HepG2 (cell line): Measurements from ENCODE around the gene SMYD1. TPM values are rescaled to one million over a fixed set of nuclear protein-coding genes. Genes with fewer than 3 reads are reported as not detected.

ENCODE experiments used
- ATAC-seq: fragments of 200-7000 bp; cut with Tn5 transposase; 3 replicates; pipeline ENCODE4 v1.9.1; 2020; ENCODE audit warnings: mild to moderate bottlenecking, moderate library complexity
- BruUV-seq: library from RNA; stranded (reverse); fragments of 400-500 nt; replicated peaks from 2 replicates; lab custom pipeline; 2021; lab: Mats Ljungman, UMichigan
- CTCF ChIA-PET: fragments of 300-600 bp; formaldehyde crosslinking; extraction: SDS; loops from one replicate; lab custom pipeline; 2021; ENCODE audit warnings: low total read pairs, inconsistent platforms, low intra/inter-chr PET ratio; lab: Yijun Ruan, JAX
- POLR2A ChIA-PET: fragments of 350-600 bp; sonication (Branson Sonifier 250); formaldehyde crosslinking; loops from one replicate; lab custom pipeline; 2020; ENCODE audit warnings: antibody characterized with exemption, inconsistent platforms; lab: Yijun Ruan, JAX
- DNase-seq: peaks from one replicate; pipeline ENCODE4 v3.0.0-alpha.2; 2015; ENCODE audit warnings: low spot score
- FAIRE-seq: peaks from 3 replicates; lab custom pipeline; 2011; peaks lifted over from hg19 to GRCh38; lab: Jason Lieb, UNC
- H2AFZ ChIP-seq: one replicate; pipeline ENCODE4 v1.6.1; 2011; ENCODE audit warnings: low read length, inconsistent platforms
- H3K27ac ChIP-seq: fragments of 300-600 bp; 3 replicates; pipeline ENCODE4 v1.8.0; 2011; ENCODE audit warnings: mixed run types, mild to moderate bottlenecking, mixed read lengths, low read length, inconsistent platforms; ENCODE audit not compliant: insufficient read depth; ENCODE audit errors: extremely low read length
- H3K27me3 ChIP-seq, 2 experiments: fragments of 200-600 bp in 1 of 2; 2 replicates in 1 of 2; 3 replicates in 1 of 2; pipeline versions ENCODE4 v1.6.0 to v1.8.0; 2011; ENCODE audit warnings: low read length in 2 of 2, mild to moderate bottlenecking in 2 of 2, moderate library complexity in 2 of 2, inconsistent platforms in 1 of 2; ENCODE audit not compliant: insufficient read depth in 2 of 2, control insufficient read depth in 1 of 2
- H3K36me3 ChIP-seq, 2 experiments: fragments of 200-600 bp in 1 of 2; replicated peaks in 1 of 2; 2 replicates in 1 of 2; 3 replicates in 1 of 2; pipeline versions ENCODE4 v1.5.1 to v1.8.0; 2011; ENCODE audit warnings: low read length in 2 of 2, inconsistent platforms in 1 of 2; ENCODE audit not compliant: insufficient read depth in 2 of 2, control insufficient read depth in 1 of 2
- H3K4me1 ChIP-seq: 2 replicates; pipeline ENCODE4 v1.5.1; 2012; ENCODE audit warnings: low read length, inconsistent platforms; ENCODE audit not compliant: insufficient read depth
- H3K4me2 ChIP-seq: 2 replicates; pipeline ENCODE4 v1.6.0; 2011; ENCODE audit warnings: low read depth, low read length, inconsistent platforms
- H3K4me3 ChIP-seq, 3 experiments: fragments of 200-600 bp in 1 of 3; sonication (generic), shearing (Covaris generic) in 1 of 3; replicated peaks in 1 of 3; 2 replicates each; pipeline ENCODE4 v1.5.1; 2011 to 2016; ENCODE audit warnings: low read length in 3 of 3, inconsistent platforms in 2 of 3, low read depth in 2 of 3, mild to moderate bottlenecking in 2 of 3, control low read depth in 1 of 3, mixed read lengths in 1 of 3; ENCODE audit not compliant: insufficient read depth in 1 of 3
- H3K79me2 ChIP-seq: one replicate; pipeline ENCODE4 v1.6.1; 2011; ENCODE audit warnings: low read length, inconsistent platforms; ENCODE audit not compliant: insufficient read depth
- H3K9ac ChIP-seq: 2 replicates; pipeline ENCODE4 v1.6.0; 2011; ENCODE audit warnings: mild to moderate bottlenecking, low read depth, low read length, inconsistent platforms; ENCODE audit not compliant: insufficient read depth
- H3K9me3 ChIP-seq: 2 replicates; pipeline ENCODE4 v1.5.1; 2012; ENCODE audit warnings: mild to moderate bottlenecking, low read length
- H4K20me1 ChIP-seq: 2 replicates; pipeline ENCODE4 v1.6.0; 2011; ENCODE audit warnings: inconsistent platforms, mild to moderate bottlenecking, low read length, moderate library complexity; ENCODE audit not compliant: insufficient read depth
- ARNT2 ChIP-seq: sonication (generic); formaldehyde crosslinking; IDR thresholded peaks from 2 replicates; pipeline ENCODE4 v1.8.0; 2022; ENCODE audit warnings: mild to moderate bottlenecking, low read depth, missing genetic modification reagents, moderate library complexity
- CCDC6 ChIP-seq: sonication (generic); formaldehyde crosslinking; IDR thresholded peaks from 2 replicates; pipeline ENCODE4 v1.8.1; 2022; ENCODE audit warnings: mild to moderate bottlenecking, missing genetic modification reagents, moderate library complexity
- CEBPG ChIP-seq: IDR thresholded peaks from 2 replicates; pipeline ENCODE4 v1.6.1; 2016
- KDM5B ChIP-seq: sonication (generic); formaldehyde crosslinking; IDR thresholded peaks from 2 replicates; pipeline ENCODE4 v1.4.0; 2020; ENCODE audit warnings: missing genetic modification reagents, mild to moderate bottlenecking, borderline replicate concordance
- NPAS2 ChIP-seq: sonication (generic); formaldehyde crosslinking; IDR thresholded peaks from 2 replicates; pipeline ENCODE4 v1.8.0; 2022; ENCODE audit warnings: mild to moderate bottlenecking, missing genetic modification reagents, borderline replicate concordance
- SALL1 ChIP-seq: sonication (generic); formaldehyde crosslinking; IDR thresholded peaks from 2 replicates; pipeline ENCODE4 v1.8.0; 2022; ENCODE audit warnings: mild to moderate bottlenecking, missing genetic modification reagents
- SOX6 ChIP-seq, 2 experiments: fragments of 450-650 bp in 1 of 2; sonication (generic) in 1 of 2; formaldehyde crosslinking in 1 of 2; IDR thresholded peaks; 2 replicates each; pipeline versions ENCODE4 v1.4.0 to v1.6.1; 2017 to 2020; ENCODE audit warnings: antibody characterized with exemption in 1 of 2, mild to moderate bottlenecking in 1 of 2, missing genetic modification reagents in 1 of 2
- SPEN ChIP-seq: sonication (generic); formaldehyde crosslinking; IDR thresholded peaks from 2 replicates; pipeline ENCODE4 v1.5.1; 2020; ENCODE audit warnings: low read depth, mild to moderate bottlenecking, missing genetic modification reagents
- STAT5B ChIP-seq: sonication (generic); formaldehyde crosslinking; IDR thresholded peaks from 2 replicates; pipeline ENCODE4 v1.4.0; 2020; ENCODE audit warnings: missing genetic modification reagents
- STAT6 ChIP-seq: sonication (generic); formaldehyde crosslinking; IDR thresholded peaks from 2 replicates; pipeline ENCODE4 v1.4.0; 2020; ENCODE audit warnings: missing genetic modification reagents, mild to moderate bottlenecking, borderline replicate concordance
- TAF1 ChIP-seq: sonication (generic); formaldehyde crosslinking; IDR thresholded peaks from 2 replicates; pipeline ENCODE4 v1.4.0; 2020; ENCODE audit warnings: missing genetic modification reagents
- ZBTB39 ChIP-seq: sonication (generic); formaldehyde crosslinking; IDR thresholded peaks from 2 replicates; pipeline ENCODE4 v1.5.0; 2020; ENCODE audit warnings: missing genetic modification reagents
- ZMYM2 ChIP-seq: sonication (generic); formaldehyde crosslinking; IDR thresholded peaks from 2 replicates; pipeline ENCODE4 v1.8.0; 2022; ENCODE audit warnings: mild to moderate bottlenecking, missing genetic modification reagents
- ZNF136 ChIP-seq: sonication (generic); formaldehyde crosslinking; IDR thresholded peaks from 2 replicates; pipeline ENCODE4 v1.8.1; 2022; ENCODE audit warnings: low read depth, mild to moderate bottlenecking, moderate library complexity, missing genetic modification reagents
- ZNF274 ChIP-seq: sonication (generic); formaldehyde crosslinking; IDR thresholded peaks from 2 replicates; pipeline ENCODE4 v1.5.1; 2020; ENCODE audit warnings: mild to moderate bottlenecking, missing genetic modification reagents
- ZNF317 ChIP-seq: sonication (generic); formaldehyde crosslinking; IDR thresholded peaks from 2 replicates; pipeline ENCODE4 v1.5.0; 2020; ENCODE audit warnings: mild to moderate bottlenecking, missing genetic modification reagents
- ZNF354B ChIP-seq: sonication (generic); formaldehyde crosslinking; IDR thresholded peaks from 2 replicates; pipeline ENCODE4 v1.8.0; 2022; ENCODE audit warnings: mild to moderate bottlenecking, missing genetic modification reagents
- in situ Hi-C: cut with HindIII; loops from 2 replicates; pipeline ENCODE4 v1.10.0; 2017; ENCODE audit warnings: low pct_unique_long_range_greater_than_20kb; ENCODE audit not compliant: extremely low pct_ligation_motif_present
- intact Hi-C: fragments of 100-400 bp; cut with micrococcal nuclease; formaldehyde crosslinking; loops from one replicate; pipeline ENCODE4 v1.10.0; 2022; ENCODE audit not compliant: unreplicated experiment
- polyA plus RNA-seq, 8 experiments: library from polyadenylated mRNA; depleted of rRNA in 3 of 8; stranded (reverse) in 7 of 8; unstranded in 1 of 8; fragments of >200 nt; fragmentation: Illumina TruSeq in 4 of 8; extraction: Trizol in 4 of 8; gene quantifications; 2 replicates each; pipeline versions ENCODE4 v1.2.1 to v1.2.3, GENCODE V29; 2011 to 2016; ENCODE audit warnings: low read depth in 4 of 8, missing spikeins in 1 of 8, mixed read lengths in 1 of 8; ENCODE audit not compliant: insufficient read depth in 1 of 8
- total RNA-seq, 5 experiments: library from RNA; depleted of rRNA; stranded (reverse); fragments of >200 nt; fragmentation: Illumina TruSeq; extraction: Trizol; gene quantifications; 2 replicates each; pipeline ENCODE4 v1.2.3, GENCODE V29; 2016; ENCODE audit warnings: low read depth in 1 of 5

The SMYD1 gene
- total and polyA plus RNA-seq, 2 of the 13 experiments (the other 11 are each of a cell fraction or from before 2014, with no cell fraction given) = not detected

GRCh38 chr2:88147145-88147544 lies 79.5 kb downstream of the SMYD1 start (continued):
- no peak for TF ChIP-seq SOX6 (IDR thresholded peaks at IDR 0.05)
- TF ChIP-seq SOX6 (CRISPR knock-in tag; IDR thresholded peaks at IDR 0.05) = no peak
- no peak for TF ChIP-seq STAT6 (CRISPR knock-in tag)
- no peak for TF ChIP-seq CEBPG
- TF ChIP-seq TAF1 (CRISPR knock-in tag) = no peak
- TF ChIP-seq CCDC6 (CRISPR knock-in tag) = peak; percentile 58; the same call in 1 of the 2 replicates
- no peak for TF ChIP-seq ZNF274 (CRISPR knock-in tag)
- no peak for TF ChIP-seq ARNT2 (CRISPR knock-in tag)
- 0 out of 2 replicates have a peak, but pooled peaks have one; percentile 4 for TF ChIP-seq SALL1 (CRISPR knock-in tag)
- TF ChIP-seq STAT5B (CRISPR knock-in tag) = no peak
- 0 out of 2 replicates have a peak, but pooled peaks have one; percentile 32 for TF ChIP-seq KDM5B
- no peak for TF ChIP-seq NPAS2 (CRISPR knock-in tag)
- TF ChIP-seq SPEN = 0 out of 2 replicates have a peak, but pooled peaks have one; percentile 0

- BruUV-seq = no TSS peak
- no peak overlapping the region for H3K27ac ChIP-seq
- peaks cover 38% of the 10 kb centered on the region for H3K9me3 ChIP-seq
- no peak overlapping the region for H3K4me2 ChIP-seq
- DNase-seq = no peak
- intact Hi-C loops (no loop called here), in situ Hi-C loops (no loop called here)
- H2AFZ ChIP-seq = no peak overlapping the region
- H3K27me3 ChIP-seq = no peaks in the 10 kb centered on the region; a peak in 1 of 5 replicates
- TF ChIP-seq ZNF317 (CRISPR knock-in tag) (peak; percentile 97), ZNF354B (CRISPR knock-in tag) (no peak), ZMYM2 (CRISPR knock-in tag) (no peak), ZNF136 (CRISPR knock-in tag) (peak; percentile 93; the same call in 1 of the 2 replicates), ZBTB39 (CRISPR knock-in tag) (no peak)
- no peaks in the 10 kb centered on the region for H4K20me1 ChIP-seq
- H3K4me1 ChIP-seq = peaks cover 38% of the 10 kb centered on the region
- H3K4me3 ChIP-seq = no peak overlapping the region
- POLR2A ChIA-PET = no interaction called here
- H3K9ac ChIP-seq = no peak overlapping the region
- ATAC-seq = no peak
- CTCF ChIA-PET = no interaction called here
- H3K79me2 ChIP-seq = no peaks in the 10 kb centered on the region
- no peak for FAIRE-seq
- no peaks in the 10 kb centered on the region for H3K36me3 ChIP-seq
These were observed 81.4 kb downstream of the SMYD1 start for GRCh38 chr2:88148929-88149438.
